Activated CD8-positive, alpha-beta memory T cell treated with anti-CD3 and anti-CD28 coated beads for 48 hours (primary cell): ENCODE measurements around the gene CUX1.
"Not testable (repeated sequence)": the region's sequence is repeated elsewhere in the genome, so short reads cannot be mapped to it uniquely, and the experiment has no call there.

ENCODE experiments used
- DNase-seq, 3 experiments: peaks; one replicate each; pipeline ENCODE4 v3.0.0-alpha.2; 2020; ENCODE audit warnings: low read depth in 2 of 3, low spot score in 2 of 3

CUX1 gene

GRCh38 chr7:102039706-102040105, 222.3 kb downstream of the CUX1 start:
- DNase-seq = no peak

GRCh38 chr7:102040569-102040968, 223.1 kb downstream of the CUX1 start:
- DNase-seq = no peak

DNA sequence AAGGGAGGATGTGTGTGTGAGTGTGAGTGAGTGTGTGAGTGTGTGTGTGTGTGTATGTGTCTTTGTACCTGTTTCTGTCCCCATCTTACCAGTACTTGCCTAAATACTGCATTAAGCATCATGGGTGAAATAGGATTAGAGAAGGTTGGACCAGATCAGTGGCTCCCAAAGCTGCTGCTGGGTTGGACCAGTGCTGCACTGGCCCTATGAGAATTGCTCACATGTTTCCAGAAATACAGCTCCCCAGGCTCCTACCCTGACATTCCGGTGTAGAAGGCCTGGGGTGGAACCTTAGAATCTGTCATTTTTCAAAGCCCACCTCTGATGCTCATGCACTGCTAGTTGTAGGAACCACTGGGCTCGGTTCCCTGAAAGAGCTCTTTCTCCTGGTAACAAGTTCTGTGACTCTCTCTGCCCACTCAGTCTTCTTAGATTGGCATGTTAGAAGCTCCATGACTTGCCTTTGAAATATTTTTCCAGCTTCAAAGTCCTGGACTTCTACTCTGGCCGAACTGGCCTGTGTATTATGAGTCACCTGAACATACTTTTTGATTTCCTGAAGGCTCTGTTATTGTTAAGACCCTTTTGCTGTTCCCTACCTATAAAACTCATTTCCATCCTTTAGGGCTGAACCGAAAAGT, 224.7 kb downstream of the CUX1 start:
- DNase-seq = no peak

- not testable (repeated sequence) for DNase-seq
Observed at GRCh38 chr7:102042796-102043195, 225.4 kb downstream of the CUX1 start.

GRCh38 chr7:102044641-102044983, 227.2 kb downstream of the CUX1 start:
- DNase-seq = no peak

- DNase-seq = no peak
Observed at GRCh38 chr7:102044984-102045673, 227.7 kb downstream of the CUX1 start.

- DNase-seq = no peak
Observed at GRCh38 chr7:102045681-102046372, 228.4 kb downstream of the CUX1 start.

- no peak for DNase-seq
Observed at GRCh38 chr7:102046373-102047117, 229.1 kb downstream of the CUX1 start.

DNA sequence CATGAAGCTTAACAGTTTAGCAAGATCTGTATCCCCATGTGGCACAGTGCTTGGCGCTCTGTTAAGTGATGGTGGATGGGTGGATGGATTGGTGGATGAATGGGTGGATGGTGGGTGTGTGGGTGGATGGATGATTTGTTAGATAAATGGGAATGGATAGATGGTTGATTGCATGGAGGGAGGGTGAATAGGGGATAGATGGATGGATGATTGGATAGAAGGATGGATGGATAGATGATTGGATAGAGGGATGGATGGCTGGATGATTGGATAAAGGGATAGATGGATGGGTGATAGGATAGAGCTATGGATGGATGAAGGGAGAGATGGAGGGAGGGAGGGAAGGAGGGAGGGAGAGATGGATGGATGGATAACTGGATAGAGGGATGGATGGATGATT, 229.7 kb downstream of the CUX1 start:
- no peak for DNase-seq

DNA sequence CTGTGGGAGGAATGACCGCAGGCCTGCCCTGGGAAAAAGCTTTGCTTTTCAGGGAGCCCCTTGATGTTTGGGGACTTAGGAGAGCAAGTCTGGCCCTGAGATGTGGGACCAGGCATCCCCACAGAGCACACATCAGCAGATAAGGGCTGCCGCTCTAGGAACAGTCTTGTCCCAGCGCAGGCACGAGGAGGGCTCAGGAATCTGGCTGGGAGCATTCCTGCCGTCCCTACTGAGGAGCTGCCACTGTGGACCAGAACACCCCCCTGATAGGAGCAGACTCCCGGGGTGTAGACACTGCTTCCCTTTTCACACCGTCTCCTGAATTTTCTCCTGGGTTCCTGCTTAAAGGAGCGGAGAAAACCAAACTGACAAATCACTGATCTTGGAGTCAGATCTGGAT, 232.3 kb downstream of the CUX1 start:
- DNase-seq = no peak

DNA sequence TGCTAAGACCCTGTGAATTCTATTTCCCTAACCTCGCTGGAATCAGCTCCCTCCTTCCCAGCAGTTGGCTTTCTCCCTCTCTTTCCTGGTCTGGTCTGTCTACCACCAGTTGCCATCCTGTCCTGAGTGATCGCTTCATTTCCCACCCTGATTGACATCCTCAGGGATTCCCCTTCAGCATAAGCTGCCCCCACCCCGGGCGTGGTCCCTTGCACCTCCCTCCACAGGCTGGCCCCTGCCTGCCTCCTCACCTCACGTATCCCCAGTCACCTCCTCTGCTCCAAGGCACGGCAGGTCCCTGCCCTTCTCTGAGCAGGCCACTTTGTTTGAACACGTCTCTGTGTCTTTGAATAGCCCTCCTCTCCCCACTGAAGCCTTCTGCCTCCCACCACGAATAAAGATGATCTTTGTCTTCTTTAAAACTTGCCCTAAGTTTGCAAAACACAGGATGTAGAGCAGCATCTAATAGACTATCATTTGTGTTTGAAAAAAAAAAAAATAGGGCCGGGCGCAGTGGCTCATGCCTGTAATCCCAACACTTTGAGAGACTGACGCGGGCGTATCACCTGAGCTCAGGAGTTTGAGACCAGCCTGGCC, 233.5 kb downstream of the CUX1 start:
- DNase-seq = no peak

DNA sequence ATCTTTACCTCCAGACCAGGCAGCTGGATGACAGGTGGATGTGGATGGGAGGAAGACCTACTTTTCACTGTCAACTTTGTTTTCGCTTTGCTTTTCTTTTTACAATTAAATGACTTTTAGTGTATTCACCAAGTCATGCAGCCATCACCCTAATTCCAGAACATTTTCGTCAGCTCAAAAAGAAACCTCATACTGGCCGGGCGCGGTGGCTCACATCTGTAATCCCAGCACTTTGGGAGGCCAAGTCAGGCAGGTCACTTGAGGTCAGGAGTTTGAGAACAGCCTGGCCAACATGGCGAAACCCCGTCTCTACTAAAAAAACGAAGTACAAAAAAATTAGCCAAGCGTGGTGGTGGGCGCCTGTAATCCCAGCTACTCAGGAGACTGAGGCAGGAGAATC, 234.3 kb downstream of the CUX1 start:
- not testable (repeated sequence) for DNase-seq

DNA sequence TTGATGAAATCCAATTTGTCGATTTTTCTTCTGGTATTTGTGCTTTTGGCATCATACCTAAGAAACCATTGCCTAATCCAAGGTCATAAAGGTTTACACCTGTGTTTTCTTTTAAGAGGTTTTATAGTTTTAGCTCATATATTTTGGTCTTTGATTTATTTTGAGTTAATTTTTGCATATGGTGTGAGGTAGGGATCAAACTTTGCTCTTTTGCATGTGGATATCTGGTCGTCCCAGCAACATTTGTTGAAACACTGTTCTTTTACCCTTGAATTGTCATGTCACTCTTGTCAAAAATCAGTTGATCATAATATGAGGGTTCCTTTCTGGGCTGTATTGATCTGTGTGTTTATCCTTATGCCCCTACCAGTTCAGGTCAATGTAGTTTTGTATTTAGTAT, 236.7 kb downstream of the CUX1 start:
- DNase-seq = no peak

GRCh38 chr7:102055181-102055976, 238.0 kb downstream of the CUX1 start:
- no peak for DNase-seq

- no peak for DNase-seq
Observed at GRCh38 chr7:102059524-102059923, 242.1 kb downstream of the CUX1 start.

DNA sequence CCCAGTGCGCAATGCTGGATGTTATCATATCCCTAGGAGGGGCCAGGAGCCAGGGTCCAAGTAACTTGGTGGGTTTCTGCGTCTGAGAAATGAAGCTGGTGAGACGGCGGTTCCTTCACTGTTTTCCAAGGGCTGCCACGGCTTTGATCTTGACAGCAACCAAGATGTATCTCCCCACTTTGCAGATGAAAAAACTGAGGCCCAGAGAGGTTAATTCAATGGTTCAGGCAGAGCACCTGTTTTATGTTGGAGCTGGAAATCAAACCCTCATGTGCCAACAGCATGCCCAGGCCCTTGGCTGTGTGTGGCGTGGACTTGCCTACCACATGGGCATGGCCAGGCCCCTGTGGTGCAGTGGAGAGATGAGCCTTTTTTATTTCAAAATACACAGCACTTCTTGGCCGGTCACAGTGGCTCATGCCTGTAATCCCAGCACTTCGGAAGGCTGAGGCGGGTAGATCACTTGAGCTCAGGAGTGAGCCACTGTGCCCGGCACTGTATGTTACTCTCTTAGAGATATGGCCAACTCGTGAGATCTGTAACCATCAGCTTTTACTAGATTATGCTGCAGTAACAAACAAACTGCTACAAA, 244.0 kb downstream of the CUX1 start:
- no peak for DNase-seq

- no peak for DNase-seq
Observed at GRCh38 chr7:102061981-102062390, 244.6 kb downstream of the CUX1 start.

DNA sequence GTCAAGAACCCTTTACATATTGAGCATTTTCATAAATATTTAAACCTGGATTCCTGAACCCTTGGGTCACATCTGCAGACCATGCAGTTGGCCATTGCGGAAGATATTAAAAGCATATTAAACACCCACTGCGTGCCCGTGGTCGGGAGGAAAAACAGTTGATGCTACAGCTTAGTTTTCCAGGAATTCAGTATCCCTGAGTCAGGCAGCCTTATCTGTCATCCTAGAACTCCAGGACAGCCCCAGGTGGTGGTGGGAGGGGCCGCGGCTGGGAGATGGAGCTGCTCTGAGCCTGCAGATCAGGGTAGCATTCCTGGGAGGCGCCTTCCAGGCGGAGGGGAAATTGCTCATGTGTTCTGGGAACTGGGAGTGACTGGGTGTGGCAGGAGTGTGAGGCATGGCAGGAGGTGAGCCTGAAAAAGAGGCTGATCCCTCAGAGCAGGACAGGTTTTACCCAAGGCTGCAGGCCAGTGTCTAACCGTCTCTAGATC, 246.3 kb downstream of the CUX1 start:
- no peak for DNase-seq

DNA sequence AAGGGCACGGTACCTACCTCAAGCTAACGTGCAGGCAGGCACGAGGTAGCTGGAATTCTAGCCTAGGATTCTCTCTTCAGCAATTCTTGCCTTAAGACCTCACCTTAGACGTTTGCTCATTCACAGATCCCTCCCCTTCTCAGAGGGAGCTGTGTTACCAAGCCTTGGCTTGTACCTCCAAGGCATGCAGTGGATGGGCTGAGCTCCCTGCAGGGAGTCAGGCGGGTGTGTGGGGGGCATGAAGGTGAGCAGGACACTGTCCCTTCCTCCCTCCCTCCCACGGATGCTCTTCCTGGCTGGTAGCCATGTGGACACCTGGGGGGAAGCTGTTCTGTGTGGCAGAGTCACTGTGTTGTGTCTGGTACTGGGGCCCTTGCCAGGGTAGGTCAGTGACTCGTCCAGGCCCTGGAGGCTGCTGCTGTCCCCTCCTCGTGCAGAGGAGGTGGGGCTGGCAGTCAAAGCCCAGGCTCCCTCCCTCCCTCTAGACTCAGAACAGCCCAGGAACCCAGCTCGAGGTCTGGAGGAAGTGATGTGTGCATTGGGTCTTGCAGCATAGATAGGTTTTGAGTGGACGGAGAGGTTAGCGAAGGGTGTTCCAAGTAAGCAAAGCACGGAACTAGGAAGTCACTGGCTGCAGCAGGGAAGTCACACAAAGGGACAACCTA, 247.1 kb downstream of the CUX1 start:
- no peak for DNase-seq

DNA sequence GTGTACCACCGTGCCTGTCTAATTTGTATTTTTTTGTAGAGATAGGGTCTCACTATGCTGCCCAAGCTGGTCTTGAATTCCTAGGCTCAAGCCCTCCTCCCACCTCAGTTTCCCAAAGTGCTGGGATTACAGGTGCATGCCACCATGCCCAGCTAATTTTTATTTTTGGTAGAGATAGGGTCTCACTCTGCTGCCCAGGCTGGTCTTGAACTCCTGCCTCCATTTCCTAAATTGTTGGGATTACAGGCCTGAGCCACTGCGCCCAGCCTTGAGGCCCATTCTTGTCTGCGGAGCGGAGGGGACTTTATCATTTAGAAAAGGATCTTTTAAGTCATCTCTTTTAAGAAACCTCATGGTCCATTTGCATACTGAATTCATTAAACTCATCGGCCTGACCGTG, 247.8 kb downstream of the CUX1 start:
- DNase-seq = no peak
